Suppressor macrophage treated with lipopolysaccharide for 1 hour (primary cell): Measurements from ENCODE around the gene RAVER2.

Experiments used
- DNase-seq, 3 donors: peaks; one replicate each; pipeline ENCODE4 v3.0.0-alpha.2; 2020 to 2022

RAVER2 gene

DNA sequence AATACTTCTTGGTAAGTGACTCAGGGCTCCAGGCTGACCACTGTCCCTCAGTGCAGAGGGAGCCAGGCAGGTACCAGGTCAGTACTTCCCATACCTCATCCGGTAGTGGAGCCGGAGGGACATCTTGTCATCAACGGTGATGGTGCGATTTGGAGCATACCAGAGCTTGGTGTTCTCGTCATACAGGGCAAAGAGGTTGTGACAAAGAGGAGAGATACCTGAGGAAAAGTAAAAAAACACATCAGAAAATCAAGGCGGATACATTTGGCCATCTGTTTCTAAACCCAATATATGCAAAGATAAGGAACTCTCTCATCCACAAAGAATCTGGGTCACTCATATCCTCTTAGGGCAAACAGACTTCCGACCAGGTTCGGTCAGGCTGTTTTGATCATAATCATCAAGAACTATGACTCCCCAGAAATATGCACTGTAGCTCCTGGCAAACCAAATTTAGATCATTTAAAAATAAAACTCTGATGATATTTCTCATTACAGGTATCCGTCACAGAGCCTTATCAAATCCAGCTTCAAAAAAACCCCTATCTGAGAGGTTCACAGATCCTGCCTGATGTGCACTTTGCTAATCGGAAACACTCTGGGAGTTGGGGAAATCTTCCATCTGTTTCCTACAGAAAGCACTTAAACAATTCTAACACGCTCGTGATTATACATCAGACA lies 134.2 kb downstream of the RAVER2 start:
- DNase-seq: no peak

DNA sequence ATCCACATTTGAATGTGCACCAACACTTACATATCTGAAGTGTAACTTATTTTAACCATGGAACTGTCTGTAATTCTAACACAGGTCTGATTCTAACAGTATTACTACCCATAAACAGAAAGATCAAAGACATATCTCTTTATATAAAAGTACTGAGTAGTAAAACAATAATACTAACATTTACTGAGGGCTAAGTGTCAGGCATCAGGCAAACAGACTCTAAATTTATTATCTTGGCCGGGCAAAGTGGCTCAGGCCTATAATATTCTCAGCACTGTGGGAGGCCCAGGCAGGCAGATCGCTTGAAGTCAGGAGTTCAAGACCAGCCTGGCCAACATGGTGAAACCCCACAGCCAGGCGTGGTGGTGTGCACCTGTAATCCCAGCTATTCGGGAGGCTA lies 135.6 kb downstream of the RAVER2 start:
- DNase-seq: no peak

DNA sequence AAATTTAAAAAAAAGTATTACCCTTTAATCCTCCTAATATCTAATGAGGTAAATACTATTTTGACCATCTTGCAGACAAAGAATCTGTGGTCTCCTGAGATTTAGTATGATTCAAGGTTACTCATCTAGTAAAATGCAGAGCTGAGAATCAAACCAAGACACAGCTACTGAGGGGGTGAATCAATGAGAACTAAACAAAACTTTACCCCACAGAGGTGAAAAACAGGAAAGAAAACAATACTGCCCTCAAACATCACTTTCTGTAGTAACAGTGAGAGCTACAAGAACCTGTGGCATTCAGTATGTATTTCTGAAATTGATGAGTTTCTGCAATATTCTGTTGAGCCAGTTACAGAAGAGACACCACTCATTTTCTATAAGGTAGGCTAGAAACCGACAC lies 136.4 kb downstream of the RAVER2 start:
- no peak for DNase-seq
